GM18507 (cell line): ENCODE data around the gene DNM1.
"Not testable (repeated sequence)": the region's sequence is repeated elsewhere in the genome, so short reads cannot be mapped to it uniquely, and the experiment has no call there.

ENCODE experiments used
- DNase-seq: peaks from one replicate; pipeline ENCODE4 v3.0.0; 2011; ENCODE audit warnings: low read depth; ENCODE audit not compliant: insufficient read length; ENCODE audit errors: extremely low spot score
- FAIRE-seq: peaks from 2 replicates; lab custom pipeline; 2011; peaks lifted over from hg19 to GRCh38; lab: Jason Lieb, UNC

DNM1 gene

GRCh38 chr9:128218518-128219389 lies 15.6 kb downstream of the DNM1 start:
- FAIRE-seq (peak; percentile 98), DNase-seq (peak; percentile 92)

DNA sequence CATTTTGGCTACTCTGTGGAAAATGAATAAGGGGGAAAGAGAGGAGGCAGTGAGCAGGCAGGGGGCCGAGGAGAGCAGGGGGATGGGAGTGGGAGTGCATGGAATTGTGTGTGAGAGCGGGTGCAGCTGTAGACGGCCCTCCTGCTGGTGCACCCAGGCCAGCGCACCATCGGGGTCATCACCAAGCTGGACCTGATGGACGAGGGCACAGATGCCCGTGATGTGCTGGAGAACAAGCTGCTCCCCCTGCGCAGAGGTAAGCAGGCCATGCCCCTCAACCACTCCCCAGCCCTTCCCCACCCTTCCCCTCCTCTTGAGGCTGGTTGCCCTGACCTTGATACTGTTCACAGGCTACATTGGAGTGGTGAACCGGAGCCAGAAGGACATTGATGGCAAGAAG lies 16.7 kb downstream of the DNM1 start:
- DNase-seq (no peak), FAIRE-seq (no peak)

- FAIRE-seq (no peak), DNase-seq (no peak)
Observed at GRCh38 chr9:128222026-128222425, 18.8 kb downstream of the DNM1 start.

GRCh38 chr9:128222880-128223670 lies 19.9 kb downstream of the DNM1 start:
- no peak for DNase-seq
- FAIRE-seq, result no peak

DNA sequence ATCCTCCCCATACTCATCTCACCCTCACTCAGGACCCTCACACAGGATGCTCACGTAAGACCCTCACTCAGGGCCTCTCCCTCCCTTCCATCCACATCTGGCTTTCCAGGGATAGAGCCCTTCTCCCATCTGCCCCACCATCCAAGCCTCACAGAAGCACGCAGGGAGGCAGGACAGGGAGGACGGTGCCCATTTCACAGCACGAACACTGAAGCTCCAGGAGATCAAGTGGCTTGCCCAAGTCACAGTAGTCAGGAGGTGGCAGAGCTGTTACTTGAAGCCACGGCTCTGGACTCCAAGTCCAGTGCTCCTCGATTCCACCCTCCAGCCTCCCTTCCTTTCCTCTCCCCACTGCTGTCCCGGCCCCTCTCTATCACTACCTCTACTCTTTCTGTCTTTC lies 21.7 kb downstream of the DNM1 start:
- no peak for FAIRE-seq
- DNase-seq, result no peak

DNA sequence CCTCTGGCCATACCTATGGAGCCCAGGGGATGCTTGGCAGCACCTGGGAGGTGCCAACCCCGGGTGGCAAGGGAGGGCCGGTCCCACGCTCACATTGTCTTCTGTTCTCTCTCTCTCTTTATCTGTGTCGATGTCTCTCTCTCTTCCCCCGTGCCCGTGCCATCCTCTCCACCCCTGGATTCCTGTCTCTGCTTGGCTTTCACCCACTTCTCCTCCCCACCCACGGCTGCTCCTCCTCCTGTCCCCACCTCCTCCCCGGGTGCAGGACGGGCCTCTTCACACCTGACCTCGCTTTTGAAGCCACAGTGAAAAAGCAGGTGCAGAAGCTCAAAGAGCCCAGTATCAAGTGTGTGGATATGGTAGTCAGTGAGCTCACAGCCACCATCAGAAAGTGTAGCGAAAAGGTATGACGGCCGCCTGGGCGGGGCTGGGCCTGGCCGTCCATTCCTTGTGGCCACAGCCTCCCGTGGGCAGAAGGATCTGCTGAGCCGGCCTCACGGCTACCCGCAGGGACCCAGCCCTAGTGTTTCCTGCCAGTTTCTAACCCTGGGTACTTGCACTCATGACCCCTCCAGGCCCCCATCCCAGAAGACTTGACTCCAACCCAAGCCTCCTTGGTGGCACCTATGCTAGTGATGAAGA lies 22.7 kb downstream of the DNM1 start:
- no peak for FAIRE-seq
- DNase-seq, result no peak

- no peak for FAIRE-seq
- DNase-seq, result no peak
Observed at GRCh38 chr9:128226412-128226801, 23.2 kb downstream of the DNM1 start.

DNA sequence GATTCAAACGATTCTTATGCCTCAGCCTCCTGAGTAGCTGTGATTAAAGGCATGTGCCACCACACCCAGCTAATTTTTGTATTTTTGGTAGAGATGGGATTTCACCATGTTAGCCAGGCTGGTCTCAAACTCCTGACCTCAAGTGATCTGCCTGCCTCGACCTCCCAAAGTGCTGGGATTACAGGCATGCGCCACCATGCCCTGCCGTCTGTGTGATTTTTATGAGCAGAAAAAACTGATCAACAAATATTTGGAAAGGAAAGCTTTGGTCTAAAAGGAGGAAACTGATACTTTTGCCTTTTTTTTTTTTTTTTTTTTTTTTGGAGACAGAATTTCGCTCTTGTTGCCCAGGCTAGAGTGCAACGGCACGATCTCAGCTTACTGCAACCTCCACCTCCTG lies 27.7 kb downstream of the DNM1 start:
- not testable (repeated sequence) for FAIRE-seq

GRCh38 chr9:128231638-128232527 lies 28.7 kb downstream of the DNM1 start:
- DNase-seq, result no peak
- FAIRE-seq, result no peak

More for the DNA sequence above, 27.7 kb downstream of the DNM1 start:
- not testable (repeated sequence) for DNase-seq

DNA sequence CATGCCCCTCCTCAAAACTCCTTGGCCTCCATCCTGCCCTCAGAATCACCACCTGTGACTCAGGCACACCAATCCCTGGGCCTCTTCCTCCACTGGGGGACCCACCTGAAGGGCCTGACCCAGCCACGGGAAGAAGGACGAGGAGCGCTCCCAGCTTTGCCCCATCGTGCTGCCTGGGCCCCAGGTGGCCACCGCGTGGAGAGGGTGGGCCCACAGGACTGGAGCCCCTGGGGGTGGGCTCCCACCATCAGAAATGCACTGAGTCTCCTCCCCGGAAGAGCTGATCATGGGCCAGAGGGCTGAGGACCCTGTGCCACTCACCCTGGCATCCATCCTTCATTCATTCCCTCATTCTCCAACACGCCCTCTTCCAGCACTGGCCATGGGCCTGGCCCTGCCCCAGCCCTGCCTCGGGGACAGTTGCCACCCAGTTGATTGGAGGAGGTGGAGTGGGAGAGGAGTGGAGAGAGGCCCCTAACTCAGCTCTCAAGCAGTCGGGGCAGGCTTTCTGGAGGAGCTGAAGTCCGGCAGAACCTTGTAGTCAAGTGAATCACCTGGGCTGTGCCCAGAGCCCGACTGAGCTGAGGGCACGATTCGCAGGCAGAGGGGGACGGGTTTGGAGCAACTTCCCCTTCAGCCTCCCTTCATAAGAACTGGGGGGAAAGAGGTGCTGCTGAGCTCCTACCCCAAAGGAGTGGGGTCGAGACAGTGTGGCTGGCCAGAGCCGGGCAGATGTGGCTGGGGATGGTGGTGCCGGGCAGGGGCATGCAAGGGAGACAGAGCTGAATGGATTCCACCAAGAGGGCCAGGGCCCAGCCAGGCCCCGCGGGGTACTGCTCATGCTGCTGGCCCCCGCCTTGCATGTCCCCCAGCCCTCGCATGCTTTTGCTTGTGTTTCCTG lies 29.6 kb downstream of the DNM1 start:
- FAIRE-seq (no peak), DNase-seq (no peak)

GRCh38 chr9:128233817-128234406 lies 30.7 kb downstream of the DNM1 start:
- DNase-seq, result no peak
- FAIRE-seq, result no peak

- no peak for DNase-seq
- FAIRE-seq, result no peak
Observed at GRCh38 chr9:128242124-128242523, 38.9 kb downstream of the DNM1 start.

DNA sequence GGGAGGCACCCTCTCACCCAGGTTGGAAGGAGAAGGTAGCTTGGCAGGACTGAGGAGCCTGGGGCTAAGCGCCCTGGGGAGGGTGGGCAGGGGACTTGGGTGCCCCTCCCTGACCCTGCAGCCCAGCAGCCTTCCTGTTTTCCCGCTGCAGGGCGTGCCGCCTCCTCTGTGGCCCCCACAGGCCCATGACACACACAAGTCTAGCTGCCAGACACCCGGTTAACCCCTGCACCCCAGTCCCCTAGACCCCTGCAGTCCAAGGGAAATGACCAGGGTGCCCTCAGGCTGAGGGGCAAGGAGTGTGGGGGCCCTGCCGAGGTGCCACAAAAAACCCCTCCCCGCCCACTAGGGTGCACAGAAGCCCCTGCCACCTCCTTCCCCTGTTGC lies 39.6 kb downstream of the DNM1 start:
- no peak for DNase-seq
- FAIRE-seq, result no peak

DNA sequence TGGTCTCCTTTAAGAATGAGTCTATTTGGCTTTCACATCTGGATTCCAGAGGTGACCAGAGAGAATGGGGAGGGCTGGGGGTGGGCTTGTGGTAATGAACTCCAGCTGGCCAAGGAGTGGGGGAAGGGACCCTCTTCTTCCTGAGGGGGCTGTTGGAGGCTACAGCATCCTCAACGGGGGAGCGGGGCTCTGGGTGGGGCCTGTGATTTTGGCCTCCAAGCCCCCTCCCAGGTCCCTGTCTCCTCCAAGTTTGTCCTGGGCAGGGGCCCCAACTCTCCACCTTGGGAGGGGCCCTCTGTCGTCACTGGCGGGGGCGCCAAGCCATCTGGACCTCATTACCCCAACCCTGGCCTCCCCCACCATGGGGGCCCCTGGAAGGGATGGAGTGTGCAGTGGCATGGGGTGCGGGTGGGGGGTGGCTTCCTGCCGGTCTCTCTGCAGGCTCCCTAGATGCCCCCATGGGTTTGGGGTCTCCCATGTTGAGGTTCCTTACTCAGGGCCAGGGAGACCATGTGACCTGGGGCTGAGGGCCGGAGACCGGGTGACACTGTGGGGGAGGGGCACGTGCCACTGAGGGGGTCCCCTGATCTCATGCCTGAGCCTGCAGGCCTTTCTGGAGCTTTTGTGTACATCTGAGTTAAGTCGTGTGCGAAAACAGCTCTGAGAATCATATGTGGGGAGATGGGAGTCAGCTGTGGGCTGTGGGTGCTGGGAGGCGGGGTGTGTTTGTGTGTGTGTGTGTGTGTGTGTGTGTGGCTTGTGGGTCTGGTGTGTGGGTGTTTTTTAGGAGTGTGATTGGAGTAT lies 40.2 kb downstream of the DNM1 start:
- FAIRE-seq (no peak), DNase-seq (no peak)

DNA sequence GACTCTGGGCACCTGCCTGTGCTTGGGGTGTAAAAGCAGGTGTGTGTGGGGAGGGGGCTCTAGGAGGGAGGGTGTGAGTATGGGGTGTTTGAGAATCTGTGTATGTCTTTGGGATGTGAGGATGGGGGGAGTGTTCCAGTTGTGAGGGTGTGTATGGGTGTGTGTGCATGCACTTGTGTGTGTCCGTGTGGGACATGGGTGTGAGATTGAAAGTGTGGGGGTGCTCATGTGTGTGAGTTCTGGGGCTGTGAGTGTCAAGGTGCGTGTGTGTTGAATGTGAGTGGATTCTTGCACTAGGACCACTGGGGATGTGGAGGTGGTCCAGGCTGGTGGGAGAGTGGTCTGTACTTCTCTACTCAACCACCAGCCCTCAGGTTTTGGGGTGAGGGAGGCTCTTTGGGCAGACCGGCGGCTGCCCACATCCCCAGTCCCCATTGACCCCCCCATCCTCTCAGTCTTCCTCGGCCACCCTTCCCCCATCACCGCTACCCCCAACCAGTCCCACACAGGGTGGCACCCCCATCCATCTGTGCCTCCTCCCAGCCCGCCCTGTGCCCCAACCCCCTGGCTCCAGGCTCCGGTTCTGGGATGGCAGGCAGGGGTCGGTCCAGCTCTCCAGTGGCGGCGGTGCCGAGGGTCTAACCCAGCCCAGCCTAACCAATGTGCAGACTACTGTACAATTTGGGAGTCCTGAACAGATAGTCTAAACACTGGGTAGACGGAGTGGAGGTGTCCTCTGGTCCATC lies 41.1 kb downstream of the DNM1 start:
- FAIRE-seq, result no peak
- no peak for DNase-seq

- DNase-seq (no peak), FAIRE-seq (no peak)
Observed at GRCh38 chr9:128244837-128245231, 41.7 kb downstream of the DNM1 start.
